Superior temporal gyrus (tissue), 1 donor: ENCODE data around the gene STX3.
"Not testable (repeated sequence)": the region's sequence is repeated elsewhere in the genome, so short reads cannot be mapped to it uniquely, and the experiment has no call there.

Experiments used
- DNase-seq: peaks from one replicate; pipeline ENCODE4 v3.0.0-alpha.2; 2016; ENCODE audit errors: extremely low spot score

STX3 gene

GRCh38 chr11:59842316-59842715 lies 87.1 kb downstream of the STX3 start:
- no peak for DNase-seq

- no peak for DNase-seq
Measured at GRCh38 chr11:59845399-59845798, 90.2 kb downstream of the STX3 start, which contains the start of gene CBLIF. CBLIF (minus strand) TSS chr11:59845499; CDS start chr11:59845453, 46 bp downstream.

- no peak for DNase-seq
Measured at GRCh38 chr11:59846556-59846955, 91.4 kb downstream of the STX3 start.

DNA sequence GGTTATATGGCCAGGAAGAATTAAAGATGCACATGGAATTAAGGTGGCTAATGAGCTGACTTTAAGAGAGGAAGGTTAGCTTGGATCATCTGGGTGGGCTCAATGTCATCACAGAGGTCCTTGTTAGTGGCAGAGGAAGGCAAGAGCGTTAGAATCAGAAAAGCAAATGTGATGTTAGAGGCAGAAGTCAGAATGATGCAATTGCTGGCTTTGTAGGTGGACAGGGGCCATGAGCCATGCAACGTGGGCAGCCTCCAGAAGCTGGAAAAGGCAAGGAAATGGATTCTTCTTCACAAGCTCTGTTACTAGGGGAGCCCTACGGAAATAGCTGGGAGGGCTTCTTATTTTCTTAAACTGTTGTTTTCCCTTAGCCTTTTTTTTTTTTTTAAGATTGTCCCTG lies 92.5 kb downstream of the STX3 start:
- DNase-seq, result no peak

DNA sequence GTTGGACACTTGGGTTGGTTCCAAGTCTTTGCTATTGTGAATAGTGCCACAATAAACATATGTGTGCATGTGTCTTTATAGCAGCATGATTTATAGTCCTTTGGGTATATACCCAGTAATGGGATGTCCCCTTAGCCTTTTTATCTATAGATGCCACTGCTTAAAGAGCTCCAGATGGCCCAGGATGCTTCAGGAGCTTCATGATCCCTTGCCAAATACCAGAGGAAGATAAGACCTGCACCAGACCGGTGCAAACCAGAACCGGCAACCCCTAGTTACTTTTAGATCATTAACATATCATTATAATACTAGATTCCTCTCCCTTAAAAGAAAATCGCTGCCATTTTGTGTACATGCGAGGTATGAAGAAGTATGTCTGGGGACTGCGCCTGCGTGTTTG lies 93.3 kb downstream of the STX3 start:
- DNase-seq, result not testable (repeated sequence)

GRCh38 chr11:59849129-59849528 lies 94.0 kb downstream of the STX3 start:
- DNase-seq, result no peak

DNA sequence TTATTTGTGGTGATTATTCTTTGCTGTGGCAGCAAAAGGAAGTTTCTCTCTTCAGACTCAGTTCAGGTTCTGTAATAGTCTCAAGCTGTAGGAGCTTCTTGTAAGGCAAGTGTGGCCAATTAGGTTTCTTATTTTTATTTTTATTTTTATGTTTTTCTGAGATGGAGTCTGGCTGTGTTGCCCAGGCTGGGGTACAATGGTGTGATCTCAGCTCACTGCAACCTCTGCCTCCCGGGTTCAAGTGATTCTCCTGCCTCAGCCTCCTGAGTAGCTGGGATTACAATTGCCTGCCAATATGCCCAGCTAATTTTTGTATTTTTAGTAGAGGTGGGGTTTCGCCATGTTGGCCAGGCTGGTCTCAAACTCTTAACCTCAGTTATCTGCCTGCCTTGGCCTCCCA lies 94.4 kb downstream of the STX3 start:
- not testable (repeated sequence) for DNase-seq

- not testable (repeated sequence) for DNase-seq
Measured at GRCh38 chr11:59851416-59851815, 96.2 kb downstream of the STX3 start.

DNA sequence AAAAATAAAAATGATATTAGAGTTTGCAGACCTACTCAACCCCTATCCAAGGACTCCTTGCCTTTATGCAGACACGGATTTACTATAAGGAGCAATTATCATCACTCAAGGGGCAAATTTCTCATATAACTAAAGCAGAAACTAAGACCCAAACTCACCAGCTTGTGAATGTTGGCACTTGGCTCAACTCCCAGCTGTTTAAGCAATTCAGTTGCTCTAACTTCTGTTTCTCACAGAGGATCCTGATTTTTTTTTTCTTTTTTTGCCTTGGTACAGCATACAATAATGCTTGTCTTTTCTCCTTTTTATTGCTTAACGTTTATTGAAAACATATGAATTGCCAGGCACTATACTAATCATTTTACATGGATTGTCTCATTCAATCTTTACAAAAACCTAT lies 99.7 kb downstream of the STX3 start:
- no peak for DNase-seq
